ENCODE results near the gene TCERG1L.

TCERG1L gene

DNA sequence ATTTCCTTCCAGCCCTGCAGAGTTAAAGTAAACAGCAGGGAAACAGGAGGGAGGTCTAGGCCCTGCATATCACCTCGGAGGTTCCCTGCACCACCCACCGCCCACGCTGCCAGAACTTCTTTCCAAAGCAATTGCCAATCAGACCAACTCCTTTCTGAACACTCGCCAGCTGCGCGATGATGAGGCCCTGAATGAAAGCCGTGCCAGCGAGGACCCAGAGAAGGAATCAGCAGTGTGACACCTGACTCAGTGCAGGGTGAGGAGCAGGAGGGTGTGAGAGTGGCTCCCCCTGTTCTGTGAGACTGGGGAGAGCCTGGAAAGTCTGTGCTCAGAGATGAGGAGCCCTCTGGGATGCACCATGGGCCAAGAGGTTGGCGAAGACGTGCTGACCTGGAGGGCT is 3.3 kb upstream of the TCERG1L start:
- DNase-seq = no peak

DNA sequence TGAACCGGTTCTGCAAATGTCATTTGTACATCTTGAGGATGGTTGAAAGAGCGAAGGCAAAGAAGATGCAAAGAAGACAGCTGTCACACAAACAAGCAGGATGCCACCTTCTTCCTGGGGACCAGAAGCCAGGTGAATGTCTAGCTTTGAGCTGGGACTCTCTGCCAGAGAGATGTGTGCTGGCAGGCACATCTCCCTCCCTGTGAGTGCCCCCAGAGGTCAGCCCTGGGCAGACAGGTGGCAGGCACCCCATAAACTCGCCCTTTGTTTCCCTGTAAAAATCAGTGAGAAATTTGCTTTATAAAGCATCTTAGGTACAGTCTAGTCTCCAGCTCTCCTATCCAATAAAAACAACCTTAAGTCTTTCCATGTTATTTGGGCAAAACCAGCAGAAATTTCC is 2.6 kb upstream of the TCERG1L start:
- DNase-seq = no peak

DNA sequence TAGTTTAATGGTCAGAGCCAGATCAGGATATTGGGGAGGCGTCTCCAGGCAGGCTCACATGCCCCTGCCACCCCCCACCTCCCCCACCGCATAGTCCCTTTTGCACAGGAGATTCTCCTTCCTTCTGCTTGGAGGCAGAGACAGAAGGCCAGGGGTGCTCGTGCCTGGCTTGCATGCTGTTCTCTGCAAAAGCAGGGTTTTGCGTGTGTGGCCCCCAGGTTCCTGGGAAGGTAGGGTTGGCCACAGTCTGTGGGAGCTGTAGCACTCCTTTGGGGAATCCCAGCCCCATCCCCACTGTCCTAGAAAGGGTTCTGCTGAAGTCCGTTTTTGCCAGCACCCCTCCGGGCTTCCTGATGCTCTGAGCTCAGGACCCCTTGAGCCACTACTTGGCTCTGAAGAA is 1.9 kb upstream of the TCERG1L start:
- no peak for DNase-seq

DNA sequence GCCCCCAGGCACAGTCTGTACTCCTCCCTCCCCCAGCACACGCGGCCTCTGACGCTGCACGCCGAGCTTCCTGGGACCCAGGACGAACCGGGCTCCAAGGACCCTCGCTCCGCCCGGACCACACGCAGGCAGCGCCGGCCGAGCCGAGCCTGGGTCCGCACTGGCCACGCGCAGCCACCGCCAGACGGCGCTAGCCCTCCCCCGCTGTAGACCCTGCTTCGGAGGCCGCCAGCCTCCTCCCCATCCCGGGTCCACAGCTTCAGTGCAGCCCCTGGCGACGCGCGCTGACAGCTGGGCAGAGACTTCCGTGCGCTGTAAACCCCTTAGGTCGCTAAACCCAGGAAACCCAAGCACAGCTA is 936 bp upstream of the TCERG1L start:
- peak; percentile 70 for DNase-seq

DNA sequence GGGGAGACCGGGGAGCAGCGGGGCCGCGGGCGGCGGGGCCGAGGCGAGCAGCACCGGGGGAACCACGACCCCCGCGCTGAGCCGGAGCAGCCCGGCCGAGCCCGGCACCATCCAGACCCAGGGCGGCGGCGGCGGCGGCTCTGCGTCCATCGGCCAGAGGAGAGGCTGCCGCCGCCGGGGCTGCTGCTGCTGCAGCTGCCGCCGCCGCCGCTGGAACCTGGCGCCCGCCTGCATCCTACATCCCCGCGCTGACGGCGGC is 190 bp downstream of the TCERG1L start:
- no peak for DNase-seq

DNA sequence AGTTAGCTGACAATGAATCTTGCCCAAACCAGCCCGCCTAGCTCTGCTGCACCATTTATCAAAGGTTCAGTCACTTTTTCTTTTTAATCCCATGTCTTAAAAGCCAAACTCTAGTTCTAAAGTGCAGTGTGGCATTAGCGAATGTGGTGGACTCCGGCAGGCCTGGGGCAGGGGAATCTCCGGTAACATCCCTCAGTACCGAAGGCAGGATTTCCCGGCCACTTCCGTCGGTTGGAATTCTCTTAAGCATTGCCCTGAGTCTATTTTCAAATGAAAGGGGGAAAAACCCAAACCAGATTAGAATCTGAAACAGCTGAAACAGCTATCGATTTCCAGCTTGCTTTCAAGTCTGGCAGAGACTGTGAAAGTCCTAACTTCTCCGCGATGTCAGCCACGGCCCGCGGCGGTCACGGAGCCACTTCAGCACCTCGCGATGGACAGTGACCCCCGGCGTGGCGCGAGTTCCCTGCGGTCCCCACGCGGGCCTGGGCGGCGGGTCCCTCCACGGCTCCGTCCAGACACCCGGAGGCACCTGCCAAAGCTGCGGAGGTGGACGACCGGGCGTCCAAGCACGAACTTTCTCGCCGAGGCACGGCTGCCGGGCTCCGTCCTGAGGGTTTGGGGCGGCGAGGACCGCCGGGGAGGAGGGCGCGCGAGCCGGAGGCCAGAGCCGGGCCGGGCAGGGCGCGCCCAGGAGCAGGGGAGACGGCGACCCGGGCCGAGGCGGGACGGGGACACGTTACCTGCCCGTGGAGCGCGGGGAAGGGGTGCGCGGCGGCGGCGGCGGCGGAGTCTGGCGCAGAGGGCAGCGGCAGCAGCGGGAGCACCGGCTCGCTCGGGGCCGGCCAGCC is 745 bp downstream of the TCERG1L start:
- peak; percentile 24 for DNase-seq

DNA sequence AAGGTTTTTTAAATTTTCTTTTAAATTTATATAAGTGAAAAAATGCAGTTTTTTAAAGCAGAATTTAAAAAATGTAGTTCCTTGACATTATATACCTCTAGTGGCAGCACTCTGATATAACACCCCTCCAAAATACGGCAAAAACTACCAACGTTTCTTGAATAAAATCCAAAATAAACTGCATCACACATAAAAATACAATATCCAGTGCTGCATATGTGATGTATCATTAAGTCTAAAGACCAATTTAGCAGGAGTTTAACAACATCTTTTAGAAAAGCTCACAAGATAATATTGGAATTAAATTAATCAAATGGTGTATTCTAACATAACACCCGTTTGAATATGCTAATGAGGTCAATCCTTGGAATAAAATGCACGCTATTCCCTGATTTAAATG is 1.4 kb downstream of the TCERG1L start:
- DNase-seq = no peak

DNA sequence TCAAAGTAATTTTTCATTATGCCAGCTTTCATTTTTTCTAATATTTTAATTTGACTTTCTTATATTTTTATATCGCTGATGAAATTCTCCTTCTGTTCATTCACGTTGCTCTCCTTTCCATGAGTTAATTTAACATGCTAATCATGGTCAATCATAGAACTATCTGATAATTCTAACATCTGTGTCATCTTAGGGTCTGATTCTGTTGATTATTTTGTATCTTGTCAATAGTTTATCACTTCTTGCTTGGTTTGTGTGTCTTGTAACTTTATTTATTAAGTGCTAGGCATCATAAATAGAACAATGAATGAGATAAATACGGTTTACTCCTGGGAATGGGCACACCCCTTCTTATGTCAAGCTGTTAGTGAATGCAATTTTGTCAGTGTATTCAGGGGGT is 11.0 kb downstream of the TCERG1L start:
- DNase-seq = no peak

DNA sequence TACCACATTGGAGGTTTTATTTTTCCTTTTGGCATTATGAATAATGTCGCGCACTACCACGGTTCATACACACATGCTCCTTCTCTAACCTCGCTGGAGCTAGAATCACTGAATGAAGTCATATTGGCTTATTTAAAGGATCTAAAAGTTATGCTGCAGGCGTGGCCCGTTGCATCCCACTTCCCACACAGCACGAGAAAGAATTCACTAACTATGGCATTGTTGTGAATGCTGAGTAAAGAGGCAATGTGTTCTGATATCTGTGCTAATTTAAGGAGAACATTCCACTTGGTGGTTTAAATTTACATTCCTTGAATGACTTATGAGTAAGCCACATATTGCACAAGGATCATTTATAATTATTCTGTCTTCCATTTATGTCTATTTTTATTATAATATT is 20.7 kb downstream of the TCERG1L start:
- no peak for DNase-seq

DNA sequence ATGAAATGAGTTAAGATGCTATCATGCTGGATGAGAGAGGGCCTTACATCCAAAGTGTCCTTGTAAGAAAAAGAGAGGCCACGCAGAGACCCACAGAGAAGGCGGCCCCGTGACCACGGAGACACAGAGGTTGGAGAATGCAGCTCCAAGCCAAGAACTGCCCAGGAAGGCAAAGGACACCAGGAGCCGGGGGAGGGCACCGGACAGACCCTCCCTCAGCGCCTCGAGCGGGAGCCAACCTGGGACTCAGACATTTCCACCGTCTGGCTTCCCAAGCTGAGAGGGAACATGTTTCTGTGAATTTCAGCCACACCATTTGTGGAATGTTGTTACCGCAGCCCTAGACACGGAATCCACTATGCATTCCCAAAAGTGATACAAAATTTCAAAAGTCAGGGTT is 22.9 kb downstream of the TCERG1L start:
- no peak for DNase-seq

DNA sequence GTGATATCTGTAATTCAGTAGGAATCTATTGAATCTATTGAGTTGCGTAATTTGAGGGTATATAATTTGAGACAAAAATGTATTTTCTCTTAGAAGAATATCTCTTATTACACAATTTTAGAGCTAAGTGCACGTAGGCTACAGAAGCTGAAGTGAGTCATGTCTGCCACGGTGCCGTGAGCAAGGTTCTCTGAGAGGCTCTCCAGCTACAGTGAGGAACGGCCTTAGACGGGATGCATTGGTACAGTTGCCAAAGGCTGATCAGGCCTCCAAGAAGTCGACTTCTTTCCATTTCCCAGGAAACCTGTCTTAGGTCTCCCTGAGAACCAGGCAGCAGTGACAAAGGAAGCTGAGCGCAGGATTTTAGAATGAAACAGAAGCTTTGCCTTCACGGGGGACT is 28.6 kb downstream of the TCERG1L start:
- no peak for DNase-seq

DNA sequence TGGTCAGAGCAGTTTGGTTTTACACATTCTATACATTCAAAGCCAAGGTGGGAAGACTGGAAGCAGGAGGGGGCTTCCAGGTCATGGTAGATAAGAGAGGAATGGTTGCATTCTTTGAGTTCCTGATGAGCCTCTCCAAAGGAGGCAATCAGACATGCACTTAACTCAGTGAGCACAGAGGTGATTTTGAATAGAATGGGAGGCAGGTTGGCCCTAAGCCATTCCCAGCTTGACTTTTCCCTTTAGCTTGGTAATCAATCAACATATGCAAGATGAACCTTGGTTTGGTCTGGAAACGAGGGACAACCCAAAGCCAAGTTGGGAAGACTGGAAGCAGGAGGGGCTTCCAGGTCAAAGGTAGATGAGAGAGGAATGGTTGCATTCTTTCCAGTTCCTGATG is 31.4 kb downstream of the TCERG1L start:
- peak; percentile 36 for DNase-seq

DNA sequence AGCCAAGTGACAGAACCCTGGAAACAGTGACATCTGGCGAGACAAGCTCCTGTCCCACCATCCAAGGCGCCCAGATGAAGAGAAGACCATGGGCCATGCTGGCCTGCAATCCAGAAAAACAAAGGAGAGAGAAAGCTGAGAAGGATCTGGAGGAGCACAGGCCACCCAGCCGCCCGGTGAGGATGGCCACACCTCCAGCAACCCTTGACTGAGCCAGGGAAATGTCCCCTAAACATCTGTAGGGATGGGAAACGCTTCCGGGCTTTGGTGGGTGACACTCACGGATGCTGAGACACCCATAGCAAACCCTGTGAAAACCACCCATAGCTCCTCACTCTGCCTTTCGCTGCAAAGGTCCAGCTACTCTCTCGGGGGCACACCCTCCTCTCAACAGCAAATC is 32.0 kb downstream of the TCERG1L start:
- no peak for DNase-seq

DNA sequence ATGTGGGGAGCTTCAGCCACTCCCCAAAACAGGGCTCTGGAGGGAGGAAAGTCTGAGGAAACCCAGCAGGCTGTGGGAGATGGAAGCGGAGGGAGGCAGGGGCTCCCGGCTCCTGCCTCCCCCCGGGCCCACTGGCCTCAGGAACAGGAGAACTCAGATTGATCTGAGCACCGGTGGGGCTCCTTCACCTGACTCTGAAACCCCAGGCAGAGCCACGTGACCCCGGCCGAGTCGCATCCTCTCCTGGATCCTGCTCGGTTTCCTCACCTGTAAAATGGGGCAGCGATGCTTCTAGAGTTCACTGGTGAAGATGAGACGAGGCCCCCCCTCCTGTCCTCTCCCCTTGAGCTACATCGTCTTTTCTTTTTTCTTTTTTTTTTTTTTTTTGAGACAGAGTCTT is 33.6 kb downstream of the TCERG1L start:
- DNase-seq = no peak

DNA sequence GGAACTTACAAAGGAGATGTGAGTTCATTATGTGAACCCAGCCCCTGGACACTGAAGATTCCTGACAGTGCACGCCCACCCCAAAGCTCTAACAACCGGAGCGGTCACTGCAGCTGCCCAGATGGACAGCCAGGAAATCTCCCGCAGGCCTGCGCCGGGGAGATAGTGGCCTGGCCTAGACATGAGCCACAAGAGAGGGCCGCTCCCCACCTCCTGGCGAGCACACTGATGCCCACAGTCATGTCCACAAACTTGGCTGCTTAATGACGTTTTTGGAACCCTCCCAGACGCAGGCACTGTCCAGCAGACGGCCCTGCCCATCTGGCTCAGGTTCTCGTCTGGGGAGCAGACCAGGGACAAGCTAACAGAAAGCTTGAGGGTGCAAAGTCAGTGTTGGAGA is 34.2 kb downstream of the TCERG1L start:
- DNase-seq = no peak

DNA sequence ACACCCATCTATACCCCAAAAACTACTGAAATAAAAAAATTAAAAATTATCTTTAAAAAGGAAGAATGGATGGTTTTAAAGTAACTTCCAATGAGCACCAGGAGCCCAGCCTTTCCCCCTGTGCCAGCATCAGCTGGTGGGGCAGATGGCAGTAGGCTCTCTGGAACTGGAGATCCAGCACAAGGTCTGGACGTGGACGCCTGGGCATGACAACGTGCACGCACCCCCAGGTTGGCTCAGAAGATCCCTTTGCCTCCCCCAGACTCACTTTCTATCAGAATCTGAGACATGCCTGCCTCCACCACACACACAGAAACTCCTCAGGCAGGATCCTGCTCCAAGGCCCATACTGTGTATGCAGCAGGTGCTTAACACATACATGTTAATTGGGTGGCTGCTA is 35.8 kb downstream of the TCERG1L start:
- DNase-seq = no peak

DNA sequence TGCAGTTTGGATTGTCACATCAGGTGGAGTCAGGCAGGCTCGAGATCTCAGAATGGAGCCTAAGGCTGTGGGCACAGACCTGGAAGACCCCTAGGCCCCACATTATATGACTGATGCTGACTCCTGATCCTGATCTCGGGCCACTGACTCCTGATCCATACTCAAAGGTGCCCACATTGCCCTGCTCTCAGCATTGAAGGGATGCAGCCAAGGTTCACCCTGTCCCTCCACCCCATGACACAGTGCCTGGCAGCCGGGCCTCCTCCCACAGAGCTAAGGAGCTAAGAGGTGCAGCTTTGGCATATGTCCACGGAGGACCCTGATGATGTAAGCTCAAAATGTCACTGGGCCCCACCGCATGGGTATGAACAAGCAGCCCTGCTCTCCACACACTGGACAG is 36.6 kb downstream of the TCERG1L start:
- DNase-seq = no peak

DNA sequence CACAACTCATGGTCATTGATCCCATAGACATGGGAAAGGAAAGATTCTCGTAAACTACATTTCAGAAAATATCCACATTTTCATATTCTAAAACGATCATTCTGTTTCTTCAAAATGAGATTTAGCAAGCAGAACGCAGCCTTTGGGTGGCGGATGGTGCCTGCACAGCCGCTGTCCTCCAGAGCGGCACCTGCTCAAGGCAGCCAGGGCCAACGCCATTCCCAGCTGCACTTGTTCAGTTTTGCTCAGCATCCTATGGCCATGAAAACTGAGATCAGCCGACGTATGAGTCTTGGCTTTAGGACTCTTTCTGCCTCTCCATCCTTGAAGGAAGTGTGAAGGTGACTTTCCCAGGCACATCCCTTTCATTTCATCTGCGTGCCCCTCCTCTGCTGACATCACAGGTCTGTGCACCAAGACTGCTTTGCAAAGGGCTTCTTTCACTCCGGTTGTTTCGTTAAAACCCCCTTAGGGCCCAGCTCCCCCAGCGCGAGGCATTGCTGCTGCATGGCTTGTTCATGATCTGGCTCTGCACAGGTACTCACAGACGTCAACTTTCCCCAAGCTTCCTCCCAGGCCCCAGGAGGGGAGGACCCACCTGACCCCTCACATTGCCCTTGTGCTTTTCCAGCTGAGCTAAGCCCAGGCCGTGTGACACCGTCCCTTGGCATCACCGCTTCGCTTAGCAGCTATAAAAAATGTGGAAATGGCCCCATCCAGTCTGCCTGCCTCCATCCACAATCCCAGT is 37.2 kb downstream of the TCERG1L start:
- DNase-seq = no peak

DNA sequence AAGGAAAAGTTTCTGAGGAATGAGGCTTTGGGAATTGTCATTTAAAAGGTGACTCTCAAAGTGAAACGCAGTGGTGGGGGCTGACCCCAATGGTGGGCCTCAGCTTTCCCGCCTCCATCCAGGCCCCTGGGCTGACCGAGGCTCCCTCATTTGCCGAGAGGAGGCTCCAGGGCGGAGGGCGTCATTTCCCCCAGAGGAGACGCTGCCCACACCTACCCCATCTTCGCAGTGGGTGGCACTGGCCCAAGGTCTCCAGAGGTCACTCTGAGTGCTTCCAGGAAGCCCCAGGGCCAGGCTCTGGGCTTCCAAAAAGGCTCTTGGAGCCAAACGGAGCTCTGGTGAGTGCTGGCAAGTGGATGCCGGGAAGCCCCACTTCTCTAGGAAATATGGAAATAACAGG is 38.0 kb downstream of the TCERG1L start:
- DNase-seq = no peak

DNA sequence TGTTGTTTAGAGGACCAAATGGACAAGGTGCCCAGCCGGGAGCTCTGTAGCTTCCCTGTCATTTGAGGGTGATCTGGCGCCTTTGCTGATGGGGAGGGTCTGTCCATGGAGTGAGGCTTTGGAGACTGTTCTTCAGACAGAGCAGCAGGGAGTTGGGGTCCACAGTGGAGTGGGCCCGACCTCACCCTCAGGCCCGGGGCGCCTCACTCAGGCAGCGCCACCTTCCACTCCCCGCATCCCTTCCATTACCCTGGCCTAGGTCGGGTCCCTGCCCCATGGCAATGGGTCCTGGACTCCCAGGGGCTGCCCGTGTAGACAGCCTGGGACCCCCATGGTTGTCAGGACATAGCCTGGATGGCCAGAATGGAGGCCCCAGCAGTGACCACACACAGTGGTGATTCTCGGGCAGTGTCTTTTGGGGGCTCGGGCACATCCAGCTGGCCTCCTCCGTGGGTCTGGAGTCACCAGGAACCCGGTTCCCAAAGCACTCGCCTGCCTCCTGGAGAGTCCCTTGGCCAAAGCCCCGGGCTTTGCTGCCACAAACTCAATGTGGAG is 38.5 kb downstream of the TCERG1L start:
- DNase-seq = no peak

DNA sequence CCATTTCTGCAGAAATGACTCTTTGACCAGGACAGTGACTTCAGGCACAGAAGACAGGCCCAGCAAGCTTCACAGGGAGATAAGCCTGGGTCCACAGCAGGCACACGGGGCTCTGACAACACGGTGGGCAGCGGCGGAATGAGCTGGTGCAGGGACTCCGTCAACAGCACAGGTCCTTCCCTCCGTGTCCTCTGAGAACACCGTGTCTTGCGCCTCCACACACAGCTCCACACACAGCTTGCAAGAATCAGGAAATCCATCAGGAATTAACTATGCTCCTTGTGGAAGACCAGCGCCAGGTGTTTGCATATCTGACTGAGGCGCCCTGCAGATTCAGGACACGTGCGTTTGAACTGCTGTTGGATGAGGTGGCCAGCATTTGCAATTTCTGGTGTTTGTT is 39.6 kb downstream of the TCERG1L start:
- no peak for DNase-seq

DNA sequence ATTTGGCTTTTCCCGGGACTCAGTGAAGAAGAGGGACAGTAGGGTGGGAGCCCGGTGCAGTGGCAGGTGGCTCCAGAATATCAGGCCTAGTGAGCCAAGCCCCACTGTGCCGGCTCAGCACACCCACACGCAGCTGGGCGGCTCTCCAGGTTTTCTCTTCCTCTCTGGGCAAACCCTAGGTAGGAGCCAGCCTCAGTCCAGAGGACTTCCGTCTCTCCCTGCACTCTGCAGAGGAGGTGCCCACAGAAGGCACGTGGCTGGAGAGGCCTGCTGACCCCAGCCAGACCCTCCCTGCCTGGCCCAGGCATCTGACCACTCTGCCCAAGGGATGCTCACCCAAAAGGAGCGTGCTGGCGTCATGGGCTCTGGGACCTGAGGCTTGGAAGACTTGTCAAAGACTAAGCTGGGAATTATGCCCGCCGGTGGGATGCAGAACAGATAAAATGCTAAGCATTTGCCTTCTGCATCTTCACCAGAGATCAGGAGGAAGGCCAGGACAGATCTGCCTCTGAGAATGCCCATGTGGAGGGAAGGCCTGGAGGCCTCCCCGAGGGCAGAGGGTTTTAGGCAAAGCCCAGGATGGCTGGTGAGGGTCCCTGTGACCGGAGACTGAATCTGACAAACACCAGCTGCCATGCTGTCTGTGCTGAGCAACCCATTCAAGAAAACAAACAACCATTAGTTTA is 40.2 kb downstream of the TCERG1L start:
- peak; percentile 14 for DNase-seq

DNA sequence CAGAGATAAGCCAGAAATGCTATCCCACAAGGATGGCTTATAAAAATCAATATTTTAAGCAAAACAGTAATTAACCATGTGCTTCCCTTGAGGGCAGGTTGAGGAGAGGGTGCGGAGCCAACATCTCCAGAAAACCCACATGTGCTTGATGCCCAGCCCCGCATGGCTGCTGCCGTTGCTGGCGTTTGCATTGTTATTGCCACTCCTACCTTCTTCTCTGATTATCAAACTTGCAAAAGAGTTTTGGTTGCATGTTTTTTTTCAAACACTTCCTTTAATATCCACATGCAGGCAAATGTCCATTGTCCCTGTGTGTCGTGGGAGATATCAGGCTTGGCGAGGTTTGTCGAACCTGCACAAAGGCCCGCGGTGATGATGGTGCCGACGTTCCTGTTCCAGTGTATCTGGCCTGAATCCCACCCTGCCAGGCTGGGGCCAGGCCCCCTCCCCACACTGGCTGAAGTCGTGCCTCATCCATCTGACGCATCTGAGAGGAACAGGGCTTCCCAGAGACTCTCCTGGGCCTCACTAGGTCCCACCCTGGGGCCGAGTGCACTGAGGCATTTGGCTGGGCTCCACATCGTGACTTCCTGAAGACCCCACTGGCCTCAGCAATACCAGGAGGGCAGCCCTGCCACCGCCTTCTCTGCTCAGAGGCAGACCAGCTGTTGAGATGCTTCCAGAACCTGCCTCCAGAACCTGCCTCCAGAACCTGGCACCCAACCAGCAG is 40.9 kb downstream of the TCERG1L start:
- no peak for DNase-seq
